WTC11 (cell line): ENCODE measurements around the gene NXN.

ENCODE experiments used
- ETV6 ChIP-seq: sonication (generic); formaldehyde crosslinking; IDR thresholded peaks from 2 replicates; pipeline ENCODE4 v1.8.1; 2022; ENCODE audit warnings: mild to moderate bottlenecking, missing genetic modification reagents
- IRF2 ChIP-seq: sonication (generic); formaldehyde crosslinking; IDR thresholded peaks from 2 replicates; pipeline ENCODE4 v1.8.0; 2022; ENCODE audit warnings: low read depth, missing genetic modification reagents, borderline replicate concordance
- NR3C1 ChIP-seq: sonication (generic); formaldehyde crosslinking; conservative IDR thresholded peaks from 2 replicates; pipeline ENCODE4 v1.8.1; 2023; ENCODE audit warnings: low read depth, mild to moderate bottlenecking, missing genetic modification reagents
- SP1 ChIP-seq: sonication (generic); formaldehyde crosslinking; conservative IDR thresholded peaks from 2 replicates; pipeline ENCODE4 v1.8.1; 2022; ENCODE audit warnings: missing genetic modification reagents
- TEAD1 ChIP-seq: sonication (generic); formaldehyde crosslinking; IDR thresholded peaks from 2 replicates; pipeline ENCODE4 v1.8.0; 2022; ENCODE audit warnings: mild to moderate bottlenecking, missing genetic modification reagents
- TP53 ChIP-seq: sonication (generic); formaldehyde crosslinking; IDR thresholded peaks from 2 replicates; pipeline ENCODE4 v1.8.1; 2023; ENCODE audit warnings: mild to moderate bottlenecking, missing genetic modification reagents
- ZBTB21 ChIP-seq: sonication (generic); formaldehyde crosslinking; IDR thresholded peaks from 2 replicates; pipeline ENCODE4 v1.8.1; 2023; ENCODE audit warnings: mild to moderate bottlenecking, missing genetic modification reagents, borderline replicate concordance
- TF ChIP-seq, protein P1 (sequence below): fragments of 200-600 bp; IDR thresholded peaks from 2 replicates; pipeline ENCODE4 v1.8.0; 2022; ENCODE audit warnings: antibody characterized with exemption
- TF ChIP-seq, protein P2 (sequence below): sonication (generic); formaldehyde crosslinking; IDR thresholded peaks from 2 replicates; pipeline ENCODE4 v1.8.0; 2022; ENCODE audit warnings: mild to moderate bottlenecking, missing genetic modification reagents
- TF ChIP-seq, protein P3 (sequence below): sonication (generic); formaldehyde crosslinking; IDR thresholded peaks from 2 replicates; pipeline ENCODE4 v1.8.1; 2022; ENCODE audit warnings: mild to moderate bottlenecking, missing genetic modification reagents, moderate library complexity, borderline replicate concordance
- TF ChIP-seq, protein P4 (sequence below): sonication (generic); formaldehyde crosslinking; IDR thresholded peaks from 2 replicates; pipeline ENCODE4 v1.8.1; 2023; ENCODE audit warnings: mild to moderate bottlenecking, missing genetic modification reagents
- TF ChIP-seq, protein P5 (sequence below): sonication (generic); formaldehyde crosslinking; IDR thresholded peaks from 2 replicates; pipeline ENCODE4 v1.8.0; 2022; ENCODE audit warnings: mild to moderate bottlenecking, missing genetic modification reagents
- TF ChIP-seq, protein P6 (sequence below): fragments of 250-450 bp; sonication (Bioruptor Pico); IDR thresholded peaks from 2 replicates; pipeline ENCODE4 v1.9.0; 2021; ENCODE audit warnings: mild to moderate bottlenecking

DNA sequence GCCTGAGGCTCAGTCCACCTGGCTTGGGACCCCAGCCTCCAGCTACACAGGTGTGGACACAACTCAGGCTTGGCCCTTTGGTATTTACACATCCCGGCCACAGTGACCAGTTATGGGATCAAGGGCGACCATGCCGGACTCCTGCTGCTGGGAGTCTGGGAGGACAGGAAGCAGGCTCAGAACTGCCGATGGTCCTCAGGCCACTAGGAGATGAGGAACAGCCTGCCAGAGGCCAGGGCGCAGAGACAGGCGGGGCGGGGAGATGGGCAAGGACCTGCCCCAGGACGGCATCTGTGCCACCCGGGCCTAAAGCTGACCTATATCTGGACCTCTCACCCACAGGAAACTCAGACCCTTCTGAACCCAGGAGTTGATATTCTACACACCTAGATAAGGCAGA, 12.5 kb downstream of the NXN start:
- TF ChIP-seq, protein P1, sequence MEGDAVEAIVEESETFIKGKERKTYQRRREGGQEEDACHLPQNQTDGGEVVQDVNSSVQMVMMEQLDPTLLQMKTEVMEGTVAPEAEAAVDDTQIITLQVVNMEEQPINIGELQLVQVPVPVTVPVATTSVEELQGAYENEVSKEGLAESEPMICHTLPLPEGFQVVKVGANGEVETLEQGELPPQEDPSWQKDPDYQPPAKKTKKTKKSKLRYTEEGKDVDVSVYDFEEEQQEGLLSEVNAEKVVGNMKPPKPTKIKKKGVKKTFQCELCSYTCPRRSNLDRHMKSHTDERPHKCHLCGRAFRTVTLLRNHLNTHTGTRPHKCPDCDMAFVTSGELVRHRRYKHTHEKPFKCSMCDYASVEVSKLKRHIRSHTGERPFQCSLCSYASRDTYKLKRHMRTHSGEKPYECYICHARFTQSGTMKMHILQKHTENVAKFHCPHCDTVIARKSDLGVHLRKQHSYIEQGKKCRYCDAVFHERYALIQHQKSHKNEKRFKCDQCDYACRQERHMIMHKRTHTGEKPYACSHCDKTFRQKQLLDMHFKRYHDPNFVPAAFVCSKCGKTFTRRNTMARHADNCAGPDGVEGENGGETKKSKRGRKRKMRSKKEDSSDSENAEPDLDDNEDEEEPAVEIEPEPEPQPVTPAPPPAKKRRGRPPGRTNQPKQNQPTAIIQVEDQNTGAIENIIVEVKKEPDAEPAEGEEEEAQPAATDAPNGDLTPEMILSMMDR, result no peak
- no peak for TF ChIP-seq ZBTB21
- TF ChIP-seq, protein P2, sequence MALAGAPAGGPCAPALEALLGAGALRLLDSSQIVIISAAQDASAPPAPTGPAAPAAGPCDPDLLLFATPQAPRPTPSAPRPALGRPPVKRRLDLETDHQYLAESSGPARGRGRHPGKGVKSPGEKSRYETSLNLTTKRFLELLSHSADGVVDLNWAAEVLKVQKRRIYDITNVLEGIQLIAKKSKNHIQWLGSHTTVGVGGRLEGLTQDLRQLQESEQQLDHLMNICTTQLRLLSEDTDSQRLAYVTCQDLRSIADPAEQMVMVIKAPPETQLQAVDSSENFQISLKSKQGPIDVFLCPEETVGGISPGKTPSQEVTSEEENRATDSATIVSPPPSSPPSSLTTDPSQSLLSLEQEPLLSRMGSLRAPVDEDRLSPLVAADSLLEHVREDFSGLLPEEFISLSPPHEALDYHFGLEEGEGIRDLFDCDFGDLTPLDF (CRISPR knock-in tag), result no peak
- no peak for TF ChIP-seq SP1 (CRISPR knock-in tag)
- no peak for TF ChIP-seq TP53 (CRISPR knock-in tag)
- no peak for TF ChIP-seq NR3C1
- TF ChIP-seq TEAD1 (CRISPR knock-in tag), result no peak
- TF ChIP-seq, protein P3, sequence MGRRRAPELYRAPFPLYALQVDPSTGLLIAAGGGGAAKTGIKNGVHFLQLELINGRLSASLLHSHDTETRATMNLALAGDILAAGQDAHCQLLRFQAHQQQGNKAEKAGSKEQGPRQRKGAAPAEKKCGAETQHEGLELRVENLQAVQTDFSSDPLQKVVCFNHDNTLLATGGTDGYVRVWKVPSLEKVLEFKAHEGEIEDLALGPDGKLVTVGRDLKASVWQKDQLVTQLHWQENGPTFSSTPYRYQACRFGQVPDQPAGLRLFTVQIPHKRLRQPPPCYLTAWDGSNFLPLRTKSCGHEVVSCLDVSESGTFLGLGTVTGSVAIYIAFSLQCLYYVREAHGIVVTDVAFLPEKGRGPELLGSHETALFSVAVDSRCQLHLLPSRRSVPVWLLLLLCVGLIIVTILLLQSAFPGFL (CRISPR knock-in tag), result no peak
- no peak for TF ChIP-seq ETV6 (CRISPR knock-in tag)
- TF ChIP-seq IRF2 (CRISPR knock-in tag), result no peak
- TF ChIP-seq, protein P4, sequence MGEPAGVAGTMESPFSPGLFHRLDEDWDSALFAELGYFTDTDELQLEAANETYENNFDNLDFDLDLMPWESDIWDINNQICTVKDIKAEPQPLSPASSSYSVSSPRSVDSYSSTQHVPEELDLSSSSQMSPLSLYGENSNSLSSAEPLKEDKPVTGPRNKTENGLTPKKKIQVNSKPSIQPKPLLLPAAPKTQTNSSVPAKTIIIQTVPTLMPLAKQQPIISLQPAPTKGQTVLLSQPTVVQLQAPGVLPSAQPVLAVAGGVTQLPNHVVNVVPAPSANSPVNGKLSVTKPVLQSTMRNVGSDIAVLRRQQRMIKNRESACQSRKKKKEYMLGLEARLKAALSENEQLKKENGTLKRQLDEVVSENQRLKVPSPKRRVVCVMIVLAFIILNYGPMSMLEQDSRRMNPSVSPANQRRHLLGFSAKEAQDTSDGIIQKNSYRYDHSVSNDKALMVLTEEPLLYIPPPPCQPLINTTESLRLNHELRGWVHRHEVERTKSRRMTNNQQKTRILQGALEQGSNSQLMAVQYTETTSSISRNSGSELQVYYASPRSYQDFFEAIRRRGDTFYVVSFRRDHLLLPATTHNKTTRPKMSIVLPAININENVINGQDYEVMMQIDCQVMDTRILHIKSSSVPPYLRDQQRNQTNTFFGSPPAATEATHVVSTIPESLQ (CRISPR knock-in tag), result no peak
- TF ChIP-seq, protein P5, sequence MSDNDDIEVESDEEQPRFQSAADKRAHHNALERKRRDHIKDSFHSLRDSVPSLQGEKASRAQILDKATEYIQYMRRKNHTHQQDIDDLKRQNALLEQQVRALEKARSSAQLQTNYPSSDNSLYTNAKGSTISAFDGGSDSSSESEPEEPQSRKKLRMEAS (CRISPR knock-in tag), result no peak
- TF ChIP-seq, protein P6, sequence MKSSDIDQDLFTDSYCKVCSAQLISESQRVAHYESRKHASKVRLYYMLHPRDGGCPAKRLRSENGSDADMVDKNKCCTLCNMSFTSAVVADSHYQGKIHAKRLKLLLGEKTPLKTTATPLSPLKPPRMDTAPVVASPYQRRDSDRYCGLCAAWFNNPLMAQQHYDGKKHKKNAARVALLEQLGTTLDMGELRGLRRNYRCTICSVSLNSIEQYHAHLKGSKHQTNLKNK (CRISPR knock-in tag), result no peak
